Vagina (tissue), 2 donors: Measurements from ENCODE around the gene IGSF9. TPM values are rescaled to one million over a fixed set of nuclear protein-coding genes. Genes with fewer than 3 reads are reported as not detected.

Source experiments
- DNase-seq, 2 donors: peaks; one replicate each; pipeline ENCODE4 v3.0.0-alpha.2; 2017; ENCODE audit errors: extremely low spot score in 2 of 2
- H3K27ac ChIP-seq: fragments of 200-600 bp; sonication (generic); one replicate; pipeline ENCODE4 v1.5.1; 2019
- H3K27me3 ChIP-seq: fragments of 200-600 bp; sonication (generic); one replicate; pipeline ENCODE4 v1.5.1; 2019
- H3K36me3 ChIP-seq, 2 donors: fragments of 200-600 bp; sonication (generic); one replicate each; pipeline ENCODE4 v1.5.1; 2017 to 2019
- H3K4me1 ChIP-seq: fragments of 200-600 bp; sonication (generic); one replicate; pipeline ENCODE4 v1.5.1; 2019
- H3K4me3 ChIP-seq, 2 donors: fragments of 200-600 bp; sonication (generic); 1 replicate in 1 of 2; 2 replicates in 1 of 2; pipeline ENCODE4 v1.5.1; 2016 to 2019
- H3K9me3 ChIP-seq: fragments of 200-600 bp; sonication (generic); one replicate; pipeline ENCODE4 v1.5.1; 2019
- POLR2A ChIP-seq, 2 donors: fragments of 450-650 bp; IDR thresholded peaks; one replicate each; pipeline ENCODE4 v1.6.1; 2017; ENCODE audit warnings: antibody characterized with exemption in 2 of 2, mild to moderate bottlenecking in 2 of 2, moderate library complexity in 2 of 2
- POLR2AphosphoS5 ChIP-seq, 2 donors: sonication (generic); formaldehyde crosslinking; IDR thresholded peaks; one replicate each; pipeline ENCODE4 v1.9.0; 2017; ENCODE audit warnings: antibody characterized with exemption in 2 of 2, mild to moderate bottlenecking in 2 of 2, low read depth in 1 of 2; ENCODE audit not compliant: insufficient read depth in 1 of 2
- intact Hi-C: fragments of 100-400 bp; cut with DNase I; formaldehyde crosslinking; loops from one replicate; pipeline ENCODE4 v1.15.1; 2023
- total RNA-seq: library from RNA; depleted of rRNA; stranded (reverse); fragments of >200 nt; gene quantifications from one replicate; pipeline ENCODE4 v1.2.3, GENCODE V29; 2016
- TF ChIP-seq, protein P1 (sequence below), 3 experiments: fragments of 450-650 bp in 2 of 3; fragments of 200-600 bp in 1 of 3; sonication (generic) in 1 of 3; IDR thresholded peaks; one replicate each; pipeline ENCODE4 v1.5.1; 2017 to 2019; ENCODE audit warnings: antibody characterized with exemption in 3 of 3, mild to moderate bottlenecking in 2 of 3, moderate library complexity in 2 of 3

Gene IGSF9, protein sequence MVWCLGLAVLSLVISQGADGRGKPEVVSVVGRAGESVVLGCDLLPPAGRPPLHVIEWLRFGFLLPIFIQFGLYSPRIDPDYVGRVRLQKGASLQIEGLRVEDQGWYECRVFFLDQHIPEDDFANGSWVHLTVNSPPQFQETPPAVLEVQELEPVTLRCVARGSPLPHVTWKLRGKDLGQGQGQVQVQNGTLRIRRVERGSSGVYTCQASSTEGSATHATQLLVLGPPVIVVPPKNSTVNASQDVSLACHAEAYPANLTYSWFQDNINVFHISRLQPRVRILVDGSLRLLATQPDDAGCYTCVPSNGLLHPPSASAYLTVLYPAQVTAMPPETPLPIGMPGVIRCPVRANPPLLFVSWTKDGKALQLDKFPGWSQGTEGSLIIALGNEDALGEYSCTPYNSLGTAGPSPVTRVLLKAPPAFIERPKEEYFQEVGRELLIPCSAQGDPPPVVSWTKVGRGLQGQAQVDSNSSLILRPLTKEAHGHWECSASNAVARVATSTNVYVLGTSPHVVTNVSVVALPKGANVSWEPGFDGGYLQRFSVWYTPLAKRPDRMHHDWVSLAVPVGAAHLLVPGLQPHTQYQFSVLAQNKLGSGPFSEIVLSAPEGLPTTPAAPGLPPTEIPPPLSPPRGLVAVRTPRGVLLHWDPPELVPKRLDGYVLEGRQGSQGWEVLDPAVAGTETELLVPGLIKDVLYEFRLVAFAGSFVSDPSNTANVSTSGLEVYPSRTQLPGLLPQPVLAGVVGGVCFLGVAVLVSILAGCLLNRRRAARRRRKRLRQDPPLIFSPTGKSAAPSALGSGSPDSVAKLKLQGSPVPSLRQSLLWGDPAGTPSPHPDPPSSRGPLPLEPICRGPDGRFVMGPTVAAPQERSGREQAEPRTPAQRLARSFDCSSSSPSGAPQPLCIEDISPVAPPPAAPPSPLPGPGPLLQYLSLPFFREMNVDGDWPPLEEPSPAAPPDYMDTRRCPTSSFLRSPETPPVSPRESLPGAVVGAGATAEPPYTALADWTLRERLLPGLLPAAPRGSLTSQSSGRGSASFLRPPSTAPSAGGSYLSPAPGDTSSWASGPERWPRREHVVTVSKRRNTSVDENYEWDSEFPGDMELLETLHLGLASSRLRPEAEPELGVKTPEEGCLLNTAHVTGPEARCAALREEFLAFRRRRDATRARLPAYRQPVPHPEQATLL
- total RNA-seq = 5.6 TPM

DNA sequence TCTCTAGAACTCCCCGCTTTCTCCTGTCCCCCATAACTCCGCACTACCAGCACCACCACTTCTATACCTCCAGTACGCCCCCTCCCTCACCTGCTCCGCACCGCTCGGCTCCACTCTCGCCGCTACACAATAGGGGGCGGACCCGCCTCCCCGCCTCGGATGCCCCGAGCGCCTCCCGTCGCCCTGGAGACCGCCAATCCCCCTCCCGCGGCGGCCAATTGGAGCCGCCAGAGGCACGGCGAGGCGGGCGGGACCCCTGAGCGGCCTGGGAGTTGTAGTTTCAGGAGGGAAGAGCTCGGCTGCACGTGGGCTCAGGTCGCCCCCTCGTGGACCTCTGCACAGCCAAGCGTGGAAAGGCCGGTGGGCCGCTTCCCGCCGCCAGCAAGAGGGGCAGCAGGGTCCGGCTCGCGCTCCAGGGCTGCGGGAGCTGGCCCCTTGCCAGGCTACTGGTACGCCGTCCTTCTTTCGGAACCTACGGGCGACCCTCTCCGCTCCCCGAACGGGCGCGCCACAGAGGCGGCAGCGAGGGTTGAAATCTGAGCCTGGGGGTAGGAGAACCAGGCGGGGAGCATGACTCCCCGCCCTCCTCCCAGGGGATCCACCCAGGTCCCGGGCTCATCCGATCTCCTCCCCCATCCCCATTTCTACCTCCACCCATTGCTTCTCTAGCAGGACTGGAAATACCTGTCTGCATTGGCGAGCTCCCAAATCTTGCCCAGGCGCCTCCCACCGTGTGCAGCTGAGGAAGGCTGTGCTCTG lies at the start of gene IGSF9:
TSS of gene IGSF9 (minus strand) at position 131 of the 759 bp plus-strand sequence. CDS start 2,159 bp downstream, outside the sequence.
- Histone ChIP-seq H3K36me3 (no peaks in the 10 kb centered on the region), H3K9me3 (no peaks in the 10 kb centered on the region), H3K4me1 (peaks cover 36% of the 10 kb centered on the region), H3K27me3 (no peaks in the 10 kb centered on the region), H3K27ac (peak within 1 kb of the TSS; percentile 43), H3K4me3 (peak within 1 kb of the TSS; percentile 38 to 56)
- intact Hi-C loops = loop anchor here (10.0 kb wide), 1 partner anchor 151 kb away; no protein-coding TSS in a partner anchor
- no peak for DNase-seq
- no peak for TF ChIP-seq POLR2A (IDR thresholded peaks at IDR 0.05)
- TF ChIP-seq, protein P1, sequence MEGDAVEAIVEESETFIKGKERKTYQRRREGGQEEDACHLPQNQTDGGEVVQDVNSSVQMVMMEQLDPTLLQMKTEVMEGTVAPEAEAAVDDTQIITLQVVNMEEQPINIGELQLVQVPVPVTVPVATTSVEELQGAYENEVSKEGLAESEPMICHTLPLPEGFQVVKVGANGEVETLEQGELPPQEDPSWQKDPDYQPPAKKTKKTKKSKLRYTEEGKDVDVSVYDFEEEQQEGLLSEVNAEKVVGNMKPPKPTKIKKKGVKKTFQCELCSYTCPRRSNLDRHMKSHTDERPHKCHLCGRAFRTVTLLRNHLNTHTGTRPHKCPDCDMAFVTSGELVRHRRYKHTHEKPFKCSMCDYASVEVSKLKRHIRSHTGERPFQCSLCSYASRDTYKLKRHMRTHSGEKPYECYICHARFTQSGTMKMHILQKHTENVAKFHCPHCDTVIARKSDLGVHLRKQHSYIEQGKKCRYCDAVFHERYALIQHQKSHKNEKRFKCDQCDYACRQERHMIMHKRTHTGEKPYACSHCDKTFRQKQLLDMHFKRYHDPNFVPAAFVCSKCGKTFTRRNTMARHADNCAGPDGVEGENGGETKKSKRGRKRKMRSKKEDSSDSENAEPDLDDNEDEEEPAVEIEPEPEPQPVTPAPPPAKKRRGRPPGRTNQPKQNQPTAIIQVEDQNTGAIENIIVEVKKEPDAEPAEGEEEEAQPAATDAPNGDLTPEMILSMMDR (IDR thresholded peaks at IDR 0.05) = peak; percentile 16 to 73 (median 68)
- TF ChIP-seq POLR2AphosphoS5 (IDR thresholded peaks at IDR 0.05; ENCODE audit: insufficient read depth in 1 of 2, low read depth in 1 of 2) = peak; percentile 12 to 69

DNA sequence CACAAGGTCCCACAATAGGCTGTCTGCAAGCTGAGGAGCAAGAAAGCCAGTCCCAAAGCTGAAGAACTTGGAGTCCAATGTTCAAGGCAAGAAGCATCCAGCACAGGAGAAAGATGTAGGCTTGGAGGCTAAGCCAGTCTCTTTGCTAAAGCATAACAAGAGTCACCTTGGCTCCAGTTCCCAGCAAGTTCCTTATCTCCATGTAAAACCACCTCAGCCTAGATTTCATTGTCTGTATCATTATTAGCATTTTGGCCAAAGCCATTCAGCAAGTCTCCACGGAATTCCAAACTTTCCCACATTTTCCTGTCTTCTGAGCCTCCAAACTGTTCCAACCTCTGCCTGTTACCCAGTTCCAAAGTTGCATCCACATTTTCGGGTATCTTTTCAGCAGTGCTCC lies 49.5 kb upstream of the IGSF9 start:
- no peak for DNase-seq
- H3K9me3 ChIP-seq = no peaks in the 10 kb centered on the region
- H3K36me3 ChIP-seq = no peaks in the 10 kb centered on the region
- no peak overlapping the region for H3K27ac ChIP-seq
- intact Hi-C loops = no loop called here
- TF ChIP-seq POLR2AphosphoS5 (IDR thresholded peaks at IDR 0.05; ENCODE audit: insufficient read depth in 1 of 2, low read depth in 1 of 2) = no peak
- no peak for TF ChIP-seq POLR2A (IDR thresholded peaks at IDR 0.05)
- TF ChIP-seq, protein P1 (IDR thresholded peaks at IDR 0.05) = no peak
- H3K4me3 ChIP-seq = no peak overlapping the region
- no peaks in the 10 kb centered on the region for H3K27me3 ChIP-seq
- H3K4me1 ChIP-seq = no peaks in the 10 kb centered on the region

DNA sequence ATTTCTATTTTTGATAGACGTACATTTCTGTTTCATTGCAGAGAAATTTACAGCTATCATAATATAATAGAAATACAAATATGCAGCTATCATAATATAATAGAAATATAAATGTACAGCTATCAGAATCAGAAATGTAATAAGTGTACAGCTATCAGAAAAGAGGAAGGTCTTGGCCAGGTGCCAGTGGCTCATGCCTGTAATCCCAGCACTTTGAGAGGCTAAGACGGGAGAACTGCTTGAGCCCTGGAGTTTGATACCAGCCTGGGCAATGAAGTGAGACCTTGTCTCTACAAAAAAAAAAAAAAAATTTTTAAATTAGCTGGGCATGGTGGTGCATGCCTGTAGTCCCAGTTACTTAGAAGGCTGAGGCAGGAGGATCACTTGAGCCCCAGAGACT lies 48.5 kb upstream of the IGSF9 start:
- H3K4me3 ChIP-seq = no peak overlapping the region
- H3K9me3 ChIP-seq = no peaks in the 10 kb centered on the region
- no peaks in the 10 kb centered on the region for H3K27me3 ChIP-seq
- no peak for DNase-seq
- TF ChIP-seq POLR2A (IDR thresholded peaks at IDR 0.05) = no peak
- no peak for TF ChIP-seq POLR2AphosphoS5 (IDR thresholded peaks at IDR 0.05; ENCODE audit: insufficient read depth in 1 of 2, low read depth in 1 of 2)
- TF ChIP-seq, protein P1 (IDR thresholded peaks at IDR 0.05) = no peak
- H3K27ac ChIP-seq = no peak overlapping the region
- no peaks in the 10 kb centered on the region for H3K4me1 ChIP-seq
- intact Hi-C loops = no loop called here
- no peaks in the 10 kb centered on the region for H3K36me3 ChIP-seq

DNA sequence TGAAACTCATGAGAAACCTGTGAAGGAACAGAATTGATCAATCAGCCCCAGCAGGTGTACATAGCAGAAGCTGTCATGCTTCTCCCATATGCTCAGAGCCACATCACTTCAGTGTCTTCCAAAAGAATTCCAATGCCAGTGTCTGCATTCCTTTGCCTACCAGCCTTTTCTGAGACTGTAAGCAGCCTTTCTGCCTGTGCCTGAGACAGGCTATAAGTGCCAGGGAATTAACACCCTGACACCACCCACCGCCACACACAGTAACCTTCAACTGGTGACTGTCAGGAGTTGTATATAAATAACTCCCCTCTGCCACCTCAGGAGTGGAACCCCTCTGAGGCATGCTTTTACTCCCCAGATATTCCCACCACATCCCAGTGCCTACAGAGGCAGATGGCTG lies 46.7 kb upstream of the IGSF9 start:
- H3K4me3 ChIP-seq = no peak overlapping the region
- DNase-seq = peak; percentile 47 to 64
- no peaks in the 10 kb centered on the region for H3K27me3 ChIP-seq
- TF ChIP-seq, protein P1 (IDR thresholded peaks at IDR 0.05) = no peak
- no peaks in the 10 kb centered on the region for H3K9me3 ChIP-seq
- no peak overlapping the region for H3K27ac ChIP-seq
- no peaks in the 10 kb centered on the region for H3K4me1 ChIP-seq
- H3K36me3 ChIP-seq = no peaks in the 10 kb centered on the region
- intact Hi-C loops = no loop called here
